ENCODE measurements around the gene FAM234A. TPM values are rescaled to one million over a fixed set of nuclear protein-coding genes. Genes with fewer than 3 reads are reported as not detected.

Gene FAM234A
- total and polyA plus RNA-seq, 2 donors (not counting 1 experiment from before 2014, with no cell fraction given): 64.8 to 68.5 TPM

GRCh38 chr16:287981-288920, 53.6 kb downstream of the FAM234A start:
- Histone ChIP-seq H2AFZ (ENCODE audit: low read length) (no peak overlapping the region), H3K4me2 (ENCODE audit: extremely low read depth, insufficient read depth, low read length) (no peak overlapping the region), H3K27me3 (ENCODE audit: control insufficient read depth, insufficient read depth, low read length) (no peaks in the 10 kb centered on the region), H3K27ac (ENCODE audit: insufficient read depth, low read length) (no peak overlapping the region), H3K36me3 (ENCODE audit: control insufficient read depth, insufficient read depth, low read length) (peaks cover 15% of the 10 kb centered on the region), H4K20me1 (ENCODE audit: control insufficient read depth, extremely low read depth, insufficient read depth, low read length) (no peaks in the 10 kb centered on the region), H3K9me3 (ENCODE audit: control insufficient read depth, insufficient read depth, low read depth, low read length) (no peaks in the 10 kb centered on the region), H3K4me1 (ENCODE audit: control insufficient read depth, extremely low read depth, insufficient read depth, low read length) (no peaks in the 10 kb centered on the region), H3K79me2 (ENCODE audit: control insufficient read depth, insufficient read depth, low read length) (no peaks in the 10 kb centered on the region), H3K4me3 (replicated peaks in 1 of 4; ENCODE audit: control extremely low read depth in 1 of 4, insufficient read depth in 1 of 4, low read depth in 3 of 4, low read length in 4 of 4) (no peak overlapping the region), H3K9ac (ENCODE audit: insufficient read depth, low read length) (no peak overlapping the region)
- no peak for DNase-seq (ENCODE audit: low read depth in 2 of 2)
- no peak for TF ChIP-seq CTCF (conservative IDR thresholded peaks at IDR 0.05 in 1 of 2, IDR thresholded peaks at IDR 0.05 in 1 of 2; ENCODE audit: low read depth in 1 of 2, low read length in 2 of 2)
- TF ChIP-seq EZH2 (IDR thresholded peaks at IDR 0.05; ENCODE audit: low read length, missing control alignments): no peak

- TF ChIP-seq EZH2 (IDR thresholded peaks at IDR 0.05; ENCODE audit: low read length, missing control alignments) (no peak), CTCF (conservative IDR thresholded peaks at IDR 0.05 in 1 of 2, IDR thresholded peaks at IDR 0.05 in 1 of 2; ENCODE audit: low read depth in 1 of 2, low read length in 2 of 2) (no peak)
- Histone ChIP-seq H3K4me3 (replicated peaks in 1 of 4; ENCODE audit: control extremely low read depth in 1 of 4, insufficient read depth in 1 of 4, low read depth in 3 of 4, low read length in 4 of 4) (no peak overlapping the region), H3K4me1 (ENCODE audit: control insufficient read depth, extremely low read depth, insufficient read depth, low read length) (no peaks in the 10 kb centered on the region), H2AFZ (ENCODE audit: low read length) (no peak overlapping the region), H3K9me3 (ENCODE audit: control insufficient read depth, insufficient read depth, low read depth, low read length) (no peaks in the 10 kb centered on the region), H3K79me2 (ENCODE audit: control insufficient read depth, insufficient read depth, low read length) (no peaks in the 10 kb centered on the region), H3K36me3 (ENCODE audit: control insufficient read depth, insufficient read depth, low read length) (peaks cover 15% of the 10 kb centered on the region), H3K9ac (ENCODE audit: insufficient read depth, low read length) (no peak overlapping the region), H4K20me1 (ENCODE audit: control insufficient read depth, extremely low read depth, insufficient read depth, low read length) (no peaks in the 10 kb centered on the region), H3K27me3 (ENCODE audit: control insufficient read depth, insufficient read depth, low read length) (no peaks in the 10 kb centered on the region), H3K4me2 (ENCODE audit: extremely low read depth, insufficient read depth, low read length) (no peak overlapping the region), H3K27ac (ENCODE audit: insufficient read depth, low read length) (no peak overlapping the region)
- DNase-seq (ENCODE audit: low read depth in 2 of 2): no peak
Measured at GRCh38 chr16:289395-289997, 54.9 kb downstream of the FAM234A start.

- no peaks in the 10 kb centered on the region for H3K9me3 ChIP-seq (ENCODE audit: control insufficient read depth, insufficient read depth, low read depth, low read length)
- H3K9ac ChIP-seq (ENCODE audit: insufficient read depth, low read length): no peak overlapping the region
- no peaks in the 10 kb centered on the region for H4K20me1 ChIP-seq (ENCODE audit: control insufficient read depth, extremely low read depth, insufficient read depth, low read length)
- no peak overlapping the region for H3K4me2 ChIP-seq (ENCODE audit: extremely low read depth, insufficient read depth, low read length)
- TF ChIP-seq EZH2 (IDR thresholded peaks at IDR 0.05; ENCODE audit: low read length, missing control alignments) (no peak), CTCF (conservative IDR thresholded peaks at IDR 0.05 in 1 of 2, IDR thresholded peaks at IDR 0.05 in 1 of 2; ENCODE audit: low read depth in 1 of 2, low read length in 2 of 2) (no peak)
- H3K36me3 ChIP-seq (ENCODE audit: control insufficient read depth, insufficient read depth, low read length): peaks cover 15% of the 10 kb centered on the region
- H3K27me3 ChIP-seq (ENCODE audit: control insufficient read depth, insufficient read depth, low read length): no peaks in the 10 kb centered on the region
- H2AFZ ChIP-seq (ENCODE audit: low read length): no peak overlapping the region
- no peak for DNase-seq (ENCODE audit: low read depth in 2 of 2)
- H3K27ac ChIP-seq (ENCODE audit: insufficient read depth, low read length): no peak overlapping the region
- H3K4me1 ChIP-seq (ENCODE audit: control insufficient read depth, extremely low read depth, insufficient read depth, low read length): no peaks in the 10 kb centered on the region
- no peaks in the 10 kb centered on the region for H3K79me2 ChIP-seq (ENCODE audit: control insufficient read depth, insufficient read depth, low read length)
- H3K4me3 ChIP-seq (replicated peaks in 1 of 4; ENCODE audit: control extremely low read depth in 1 of 4, insufficient read depth in 1 of 4, low read depth in 3 of 4, low read length in 4 of 4): no peak overlapping the region
Measured at GRCh38 chr16:290015-290680, 55.5 kb downstream of the FAM234A start.
